Vagina (tissue), 2 donors: ENCODE measurements around the gene APLP2. TPM values are rescaled to one million over a fixed set of nuclear protein-coding genes. Genes with fewer than 3 reads are reported as not detected.

Experiments
- DNase-seq, 2 donors: peaks; one replicate each; pipeline ENCODE4 v3.0.0-alpha.2; 2017; ENCODE audit errors: extremely low spot score in 2 of 2
- H3K27ac ChIP-seq: fragments of 200-600 bp; sonication (generic); one replicate; pipeline ENCODE4 v1.5.1; 2019
- H3K27me3 ChIP-seq: fragments of 200-600 bp; sonication (generic); one replicate; pipeline ENCODE4 v1.5.1; 2019
- H3K36me3 ChIP-seq, 2 donors: fragments of 200-600 bp; sonication (generic); one replicate each; pipeline ENCODE4 v1.5.1; 2017 to 2019
- H3K4me1 ChIP-seq: fragments of 200-600 bp; sonication (generic); one replicate; pipeline ENCODE4 v1.5.1; 2019
- H3K4me3 ChIP-seq, 2 donors: fragments of 200-600 bp; sonication (generic); 1 replicate in 1 of 2; 2 replicates in 1 of 2; pipeline ENCODE4 v1.5.1; 2016 to 2019
- H3K9me3 ChIP-seq: fragments of 200-600 bp; sonication (generic); one replicate; pipeline ENCODE4 v1.5.1; 2019
- POLR2A ChIP-seq, 2 donors: fragments of 450-650 bp; IDR thresholded peaks; one replicate each; pipeline ENCODE4 v1.6.1; 2017; ENCODE audit warnings: antibody characterized with exemption in 2 of 2, mild to moderate bottlenecking in 2 of 2, moderate library complexity in 2 of 2
- POLR2AphosphoS5 ChIP-seq, 2 donors: sonication (generic); formaldehyde crosslinking; IDR thresholded peaks; one replicate each; pipeline ENCODE4 v1.9.0; 2017; ENCODE audit warnings: antibody characterized with exemption in 2 of 2, mild to moderate bottlenecking in 2 of 2, low read depth in 1 of 2; ENCODE audit not compliant: insufficient read depth in 1 of 2
- intact Hi-C: fragments of 100-400 bp; cut with DNase I; formaldehyde crosslinking; loops from one replicate; pipeline ENCODE4 v1.15.1; 2023
- total RNA-seq: library from RNA; depleted of rRNA; stranded (reverse); fragments of >200 nt; gene quantifications from one replicate; pipeline ENCODE4 v1.2.3, GENCODE V29; 2016
- TF ChIP-seq, protein P1 (sequence below), 3 experiments: fragments of 450-650 bp in 2 of 3; fragments of 200-600 bp in 1 of 3; sonication (generic) in 1 of 3; IDR thresholded peaks; one replicate each; pipeline ENCODE4 v1.5.1; 2017 to 2019; ENCODE audit warnings: antibody characterized with exemption in 3 of 3, mild to moderate bottlenecking in 2 of 3, moderate library complexity in 2 of 3

Gene APLP2
- total RNA-seq, 1 donor from 2014 or later = 234 TPM

- Histone ChIP-seq H3K36me3 (peaks cover 0 to 12% of the 10 kb centered on the region in 2 donors), H3K4me1 (peaks cover 1% of the 10 kb centered on the region), H3K27ac (no peak overlapping the region), H3K4me3 (no peak overlapping the region), H3K9me3 (no peaks in the 10 kb centered on the region), H3K27me3 (no peaks in the 10 kb centered on the region)
- intact Hi-C loops = no loop called here
- DNase-seq = no peak
- TF ChIP-seq POLR2AphosphoS5 (IDR thresholded peaks at IDR 0.05; ENCODE audit: insufficient read depth in 1 of 2, low read depth in 1 of 2) (no peak), POLR2A (IDR thresholded peaks at IDR 0.05) (no peak)
These were observed 48.5 kb downstream of the APLP2 start for GRCh38 chr11:130118165-130118564.

GRCh38 chr11:130118636-130119387 lies 49.1 kb downstream of the APLP2 start:
- Histone ChIP-seq H3K9me3 (no peaks in the 10 kb centered on the region), H3K4me1 (peaks cover 8% of the 10 kb centered on the region), H3K27me3 (no peaks in the 10 kb centered on the region), H3K4me3 (no peak overlapping the region), H3K27ac (no peak overlapping the region), H3K36me3 (peaks cover 0 to 19% of the 10 kb centered on the region in 2 donors)
- no peak for TF ChIP-seq POLR2A (IDR thresholded peaks at IDR 0.05)
- TF ChIP-seq, protein P1, sequence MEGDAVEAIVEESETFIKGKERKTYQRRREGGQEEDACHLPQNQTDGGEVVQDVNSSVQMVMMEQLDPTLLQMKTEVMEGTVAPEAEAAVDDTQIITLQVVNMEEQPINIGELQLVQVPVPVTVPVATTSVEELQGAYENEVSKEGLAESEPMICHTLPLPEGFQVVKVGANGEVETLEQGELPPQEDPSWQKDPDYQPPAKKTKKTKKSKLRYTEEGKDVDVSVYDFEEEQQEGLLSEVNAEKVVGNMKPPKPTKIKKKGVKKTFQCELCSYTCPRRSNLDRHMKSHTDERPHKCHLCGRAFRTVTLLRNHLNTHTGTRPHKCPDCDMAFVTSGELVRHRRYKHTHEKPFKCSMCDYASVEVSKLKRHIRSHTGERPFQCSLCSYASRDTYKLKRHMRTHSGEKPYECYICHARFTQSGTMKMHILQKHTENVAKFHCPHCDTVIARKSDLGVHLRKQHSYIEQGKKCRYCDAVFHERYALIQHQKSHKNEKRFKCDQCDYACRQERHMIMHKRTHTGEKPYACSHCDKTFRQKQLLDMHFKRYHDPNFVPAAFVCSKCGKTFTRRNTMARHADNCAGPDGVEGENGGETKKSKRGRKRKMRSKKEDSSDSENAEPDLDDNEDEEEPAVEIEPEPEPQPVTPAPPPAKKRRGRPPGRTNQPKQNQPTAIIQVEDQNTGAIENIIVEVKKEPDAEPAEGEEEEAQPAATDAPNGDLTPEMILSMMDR (IDR thresholded peaks at IDR 0.05) = no peak
- TF ChIP-seq POLR2AphosphoS5 (IDR thresholded peaks at IDR 0.05; ENCODE audit: insufficient read depth in 1 of 2, low read depth in 1 of 2) = no peak
- no peak for DNase-seq
- intact Hi-C loops = no loop called here

DNA sequence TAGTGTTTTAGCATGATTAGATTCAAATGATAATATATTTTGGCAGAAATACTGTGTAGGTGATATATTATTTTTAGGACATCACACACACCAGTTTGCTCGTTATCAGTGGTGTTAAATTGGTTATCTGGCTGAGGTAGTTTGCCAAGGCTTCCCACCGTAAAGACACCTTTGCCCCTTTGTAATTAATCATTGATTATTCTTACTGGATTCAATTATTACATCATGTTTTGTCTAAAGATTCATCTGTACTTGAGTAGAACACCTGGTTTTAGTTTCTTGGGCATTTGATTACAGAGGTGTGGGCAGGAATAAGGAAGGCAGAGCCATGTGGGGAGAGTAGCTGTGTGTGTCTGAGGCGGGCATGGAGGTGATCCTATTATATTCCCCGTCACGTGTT lies 50.4 kb downstream of the APLP2 start:
- Histone ChIP-seq H3K4me1 (peaks cover 19% of the 10 kb centered on the region), H3K9me3 (no peaks in the 10 kb centered on the region), H3K27ac (no peak overlapping the region), H3K36me3 (peaks cover 0 to 19% of the 10 kb centered on the region in 2 donors), H3K4me3 (no peak overlapping the region), H3K27me3 (no peaks in the 10 kb centered on the region)
- no peak for DNase-seq
- intact Hi-C loops = loop anchor here (5.0 kb wide), 1 partner anchor 48 kb away; no protein-coding TSS in a partner anchor
- TF ChIP-seq, protein P1 (IDR thresholded peaks at IDR 0.05) = no peak
- TF ChIP-seq POLR2A (IDR thresholded peaks at IDR 0.05) (no peak), POLR2AphosphoS5 (IDR thresholded peaks at IDR 0.05; ENCODE audit: insufficient read depth in 1 of 2, low read depth in 1 of 2) (no peak)

- Histone ChIP-seq H3K4me1 (peaks cover 19% of the 10 kb centered on the region), H3K36me3 (peaks cover 0 to 19% of the 10 kb centered on the region in 2 donors), H3K4me3 (no peak overlapping the region), H3K27me3 (no peaks in the 10 kb centered on the region), H3K27ac (no peak overlapping the region), H3K9me3 (no peaks in the 10 kb centered on the region)
- intact Hi-C loops = loop anchor here (5.0 kb wide), 1 partner anchor 49 kb away; no protein-coding TSS in a partner anchor
- TF ChIP-seq POLR2A (IDR thresholded peaks at IDR 0.05) = no peak
- TF ChIP-seq, protein P1 (IDR thresholded peaks at IDR 0.05) = no peak
- TF ChIP-seq POLR2AphosphoS5 (IDR thresholded peaks at IDR 0.05; ENCODE audit: insufficient read depth in 1 of 2, low read depth in 1 of 2) = no peak
- no peak for DNase-seq
These were observed 51.8 kb downstream of the APLP2 start for GRCh38 chr11:130121445-130121978.

- H3K4me3 ChIP-seq = no peak overlapping the region
- no peak for DNase-seq
- H3K9me3 ChIP-seq = no peaks in the 10 kb centered on the region
- peaks cover 19% of the 10 kb centered on the region for H3K4me1 ChIP-seq
- H3K27ac ChIP-seq = no peak overlapping the region
- intact Hi-C loops = loop anchor here (5.0 kb wide), 1 partner anchor 50 kb away; no protein-coding TSS in a partner anchor
- TF ChIP-seq, protein P1 (IDR thresholded peaks at IDR 0.05) = no peak
- TF ChIP-seq POLR2A (IDR thresholded peaks at IDR 0.05) (no peak), POLR2AphosphoS5 (IDR thresholded peaks at IDR 0.05; ENCODE audit: insufficient read depth in 1 of 2, low read depth in 1 of 2) (no peak)
- no peaks in the 10 kb centered on the region for H3K27me3 ChIP-seq
- peaks cover 0 to 19% of the 10 kb centered on the region in 2 donors for H3K36me3 ChIP-seq
These were observed 52.5 kb downstream of the APLP2 start for GRCh38 chr11:130122141-130122575.
